Loucy (cell line): Measurements from ENCODE around the gene ARFIP1.

Source experiments
- H2AFZ ChIP-seq: fragments of 200-600 bp; sonication (generic); 2 replicates; pipeline ENCODE4 v1.6.0; 2016; ENCODE audit warnings: antibody characterized with exemption, mild to moderate bottlenecking, low read length, moderate library complexity
- H3F3A ChIP-seq: fragments of 200-600 bp; 2 replicates; pipeline ENCODE4 v1.6.0; 2016; ENCODE audit warnings: antibody characterized with exemption, low read depth, mild to moderate bottlenecking
- H3K27me3 ChIP-seq: fragments of 200-600 bp; sonication (generic); 2 replicates; pipeline ENCODE4 v1.6.1; 2014; ENCODE audit warnings: low read length, mild to moderate bottlenecking; ENCODE audit not compliant: insufficient read depth, poor library complexity, severe bottlenecking
- H3K36me3 ChIP-seq: fragments of 200-600 bp; sonication (generic); 2 replicates; pipeline ENCODE4 v1.6.1; 2016; ENCODE audit warnings: low read length; ENCODE audit not compliant: insufficient read depth
- H3K4me1 ChIP-seq: fragments of 200-600 bp; sonication (generic); 2 replicates; pipeline ENCODE4 v1.5.1; 2014; ENCODE audit warnings: low read length, mild to moderate bottlenecking; ENCODE audit not compliant: insufficient read depth, poor library complexity, severe bottlenecking
- H3K4me2 ChIP-seq: fragments of 200-600 bp; sonication (generic); 2 replicates; pipeline ENCODE4 v1.6.0; 2014; ENCODE audit warnings: antibody characterized with exemption, low read length, low read depth, mild to moderate bottlenecking; ENCODE audit not compliant: poor library complexity, severe bottlenecking
- H3K4me3 ChIP-seq: fragments of 200-600 bp; sonication (generic); 2 replicates; pipeline ENCODE4 v1.5.1; 2014; ENCODE audit warnings: low read length, mild to moderate bottlenecking, mixed read lengths; ENCODE audit not compliant: poor library complexity, severe bottlenecking
- H3K79me2 ChIP-seq: fragments of 200-600 bp; sonication (generic); 2 replicates; pipeline ENCODE4 v1.6.1; 2014; ENCODE audit warnings: low read length; ENCODE audit not compliant: insufficient read depth
- H3K9ac ChIP-seq: fragments of 200-600 bp; sonication (generic); 2 replicates; pipeline ENCODE4 v1.6.0; 2014; ENCODE audit warnings: mild to moderate bottlenecking, low read depth, low read length, moderate library complexity; ENCODE audit not compliant: poor library complexity, severe bottlenecking
- H3K9me2 ChIP-seq: fragments of 200-600 bp; sonication (generic); replicated peaks from 2 replicates; pipeline ENCODE4 v1.6.1; 2016; ENCODE audit warnings: low read depth, low read length, mixed read lengths
- H3K9me3 ChIP-seq: fragments of 200-600 bp; sonication (generic); 2 replicates; pipeline ENCODE4 v1.6.1; 2014; ENCODE audit warnings: mild to moderate bottlenecking, antibody characterized with exemption, low read length, low read depth; ENCODE audit not compliant: insufficient read depth
- H4K20me1 ChIP-seq: fragments of 200-600 bp; sonication (generic); 2 replicates; pipeline ENCODE4 v1.6.0; 2014; ENCODE audit warnings: antibody characterized with exemption, low read length, mild to moderate bottlenecking; ENCODE audit not compliant: insufficient read depth, poor library complexity, severe bottlenecking
- EZH2phosphoT487 ChIP-seq: fragments of 200-600 bp; IDR thresholded peaks from 2 replicates; pipeline ENCODE4 v1.6.1; 2018; ENCODE audit warnings: antibody characterized with exemption, mild to moderate bottlenecking, moderate library complexity, borderline replicate concordance
- TF ChIP-seq, protein P1 (sequence below): fragments of 200-600 bp; sonication (generic); conservative IDR thresholded peaks from 2 replicates; pipeline ENCODE4 v1.5.1; 2014; ENCODE audit warnings: mild to moderate bottlenecking, antibody characterized with exemption, low read length

ARFIP1 gene

DNA sequence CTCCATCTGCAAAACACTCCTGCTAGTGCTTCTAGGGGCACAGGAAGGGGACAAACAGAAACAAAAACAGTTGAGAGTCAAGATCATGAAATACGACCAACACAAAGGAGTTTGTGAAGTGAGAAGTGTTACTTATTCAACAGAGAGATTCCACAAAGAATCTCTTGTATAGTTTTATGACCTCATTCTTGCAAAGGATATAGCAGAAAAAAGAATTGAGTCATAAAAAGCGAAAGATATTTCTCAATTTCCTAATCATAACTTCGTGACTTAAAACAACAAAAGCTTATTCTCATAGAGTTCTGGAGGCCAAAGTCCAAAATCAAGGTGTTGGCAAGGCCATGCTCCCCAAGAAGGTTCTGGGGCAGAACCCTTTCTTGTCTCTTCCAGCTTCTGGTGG is 40.9 kb upstream of the ARFIP1 start:
- Histone ChIP-seq H3K9me3 (no peaks in the 10 kb centered on the region), H3F3A (no peaks in the 10 kb centered on the region), H3K36me3 (no peaks in the 10 kb centered on the region)

DNA sequence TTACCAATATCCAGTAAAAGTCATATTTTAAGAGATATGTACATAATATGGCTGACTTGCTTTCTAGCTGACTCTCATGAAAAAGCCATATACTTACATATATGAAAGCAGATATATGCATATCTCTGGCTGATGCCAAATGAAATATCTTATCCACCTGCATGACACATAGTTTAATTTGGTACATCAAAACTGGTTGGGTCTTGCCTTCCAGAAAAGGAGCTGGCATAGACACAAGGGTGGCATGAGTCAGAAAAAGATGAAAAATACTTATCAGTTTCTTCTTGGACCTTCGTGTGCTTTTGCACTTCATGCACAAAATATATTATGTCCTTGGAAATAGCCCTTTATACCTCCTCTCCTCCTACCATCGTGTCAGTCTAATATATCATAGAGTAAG is 32.3 kb upstream of the ARFIP1 start:
- no peaks in the 10 kb centered on the region for H4K20me1 ChIP-seq
- H3K79me2 ChIP-seq: no peaks in the 10 kb centered on the region
- H3K4me3 ChIP-seq: no peak overlapping the region
- H3F3A ChIP-seq: no peaks in the 10 kb centered on the region
- H3K9ac ChIP-seq: no peak overlapping the region
- H3K4me2 ChIP-seq: no peak overlapping the region
- no peaks in the 10 kb centered on the region for H3K9me2 ChIP-seq
- no peak for TF ChIP-seq EZH2phosphoT487
- TF ChIP-seq, protein P1, sequence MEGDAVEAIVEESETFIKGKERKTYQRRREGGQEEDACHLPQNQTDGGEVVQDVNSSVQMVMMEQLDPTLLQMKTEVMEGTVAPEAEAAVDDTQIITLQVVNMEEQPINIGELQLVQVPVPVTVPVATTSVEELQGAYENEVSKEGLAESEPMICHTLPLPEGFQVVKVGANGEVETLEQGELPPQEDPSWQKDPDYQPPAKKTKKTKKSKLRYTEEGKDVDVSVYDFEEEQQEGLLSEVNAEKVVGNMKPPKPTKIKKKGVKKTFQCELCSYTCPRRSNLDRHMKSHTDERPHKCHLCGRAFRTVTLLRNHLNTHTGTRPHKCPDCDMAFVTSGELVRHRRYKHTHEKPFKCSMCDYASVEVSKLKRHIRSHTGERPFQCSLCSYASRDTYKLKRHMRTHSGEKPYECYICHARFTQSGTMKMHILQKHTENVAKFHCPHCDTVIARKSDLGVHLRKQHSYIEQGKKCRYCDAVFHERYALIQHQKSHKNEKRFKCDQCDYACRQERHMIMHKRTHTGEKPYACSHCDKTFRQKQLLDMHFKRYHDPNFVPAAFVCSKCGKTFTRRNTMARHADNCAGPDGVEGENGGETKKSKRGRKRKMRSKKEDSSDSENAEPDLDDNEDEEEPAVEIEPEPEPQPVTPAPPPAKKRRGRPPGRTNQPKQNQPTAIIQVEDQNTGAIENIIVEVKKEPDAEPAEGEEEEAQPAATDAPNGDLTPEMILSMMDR: no peak
- H3K9me3 ChIP-seq: no peaks in the 10 kb centered on the region
- no peaks in the 10 kb centered on the region for H3K4me1 ChIP-seq
- no peaks in the 10 kb centered on the region for H3K36me3 ChIP-seq
- no peak overlapping the region for H2AFZ ChIP-seq
- no peaks in the 10 kb centered on the region for H3K27me3 ChIP-seq

More for the DNA sequence above, 40.9 kb upstream of the ARFIP1 start:
- Histone ChIP-seq H3K27me3 (no peaks in the 10 kb centered on the region), H3K9me2 (no peaks in the 10 kb centered on the region), H2AFZ (0 out of 2 replicates have a peak overlapping the region, but pooled peaks have one; percentile 7), H3K4me2 (no peak overlapping the region), H3K79me2 (no peaks in the 10 kb centered on the region), H3K9ac (no peak overlapping the region), H3K4me3 (no peak overlapping the region), H3K4me1 (no peaks in the 10 kb centered on the region), H4K20me1 (no peaks in the 10 kb centered on the region)
- TF ChIP-seq, protein P1: no peak
- TF ChIP-seq EZH2phosphoT487: no peak

DNA sequence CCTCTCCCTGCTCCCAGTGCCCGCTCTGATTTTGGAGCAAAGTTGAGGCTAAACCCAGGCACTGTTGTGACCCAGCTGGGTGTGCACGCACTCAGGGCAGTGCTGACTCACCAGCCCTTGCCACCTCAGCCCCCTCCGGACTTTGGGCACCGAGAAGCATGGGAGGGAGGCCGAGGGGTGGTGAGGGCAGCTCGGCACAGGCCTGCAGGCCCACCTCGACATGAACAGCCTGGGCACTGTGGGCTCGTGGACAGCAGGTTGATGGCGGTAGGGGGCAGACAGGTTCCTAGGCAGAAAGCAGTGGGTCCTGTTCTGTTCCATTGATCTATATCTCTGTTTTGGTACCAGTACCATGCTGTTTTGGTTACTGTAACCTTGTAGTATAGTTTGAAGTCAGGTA is 31.1 kb upstream of the ARFIP1 start:
- no peaks in the 10 kb centered on the region for H3F3A ChIP-seq
- H3K4me1 ChIP-seq: no peaks in the 10 kb centered on the region
- H3K9me2 ChIP-seq: no peaks in the 10 kb centered on the region

More for the DNA sequence above, 31.1 kb upstream of the ARFIP1 start:
- Histone ChIP-seq H3K9me3 (no peaks in the 10 kb centered on the region), H3K4me2 (no peak overlapping the region), H3K79me2 (no peaks in the 10 kb centered on the region), H3K27me3 (no peaks in the 10 kb centered on the region), H3K9ac (no peak overlapping the region), H2AFZ (no peak overlapping the region), H4K20me1 (no peaks in the 10 kb centered on the region), H3K36me3 (no peaks in the 10 kb centered on the region), H3K4me3 (no peak overlapping the region)
- TF ChIP-seq, protein P1: no peak
- TF ChIP-seq EZH2phosphoT487: no peak
